AG04450 (cell line): ENCODE results near the gene NPY2R. TPM values are rescaled to one million over a fixed set of nuclear protein-coding genes. Genes with fewer than 3 reads are reported as not detected.

ENCODE experiments used
- CTCF ChIA-PET: fragments of 300-600, 350-600 bp; formaldehyde crosslinking; extraction: SDS; loops from one replicate; lab custom pipeline; 2022; ENCODE audit warnings: antibody characterized with exemption, inconsistent platforms; lab: Charles Lee
- POLR2A ChIA-PET: fragments of 350-600 bp; formaldehyde crosslinking; extraction: SDS; loops from one replicate; lab custom pipeline; 2021; ENCODE audit warnings: antibody characterized with exemption, inconsistent platforms; lab: Yijun Ruan, JAX
- DNase-seq: peaks from one replicate; pipeline ENCODE4 v3.0.0-alpha.2; 2011; ENCODE audit warnings: low read depth, low spot score
- H3K27ac ChIP-seq: one replicate; pipeline ENCODE4 v1.5.1; 2012; ENCODE audit warnings: low read depth, low read length, control low read depth
- H3K27me3 ChIP-seq: one replicate; pipeline ENCODE4 v1.6.0; 2012; ENCODE audit warnings: low read length; ENCODE audit not compliant: control insufficient read depth, insufficient read depth
- H3K4me3 ChIP-seq: 2 replicates; pipeline ENCODE4 v1.5.1; 2011; ENCODE audit warnings: mild to moderate bottlenecking, low read depth, low read length, control low read depth
- H3K9me3 ChIP-seq: 2 replicates; pipeline ENCODE4 v1.5.1; 2012; ENCODE audit warnings: low read length; ENCODE audit not compliant: control insufficient read depth, insufficient read depth
- CTCF ChIP-seq: IDR thresholded peaks from 2 replicates; pipeline ENCODE4 v1.5.1; 2011; ENCODE audit warnings: low read depth, low read length, control low read depth, inconsistent platforms
- polyA plus RNA-seq: library from polyadenylated mRNA; depleted of rRNA; stranded (reverse); fragments of >200 nt; gene quantifications from 2 replicates; pipeline ENCODE4 v1.2.3, GENCODE V29; 2011

Gene NPY2R
- polyA plus RNA-seq, 1 experiment = not detected

GRCh38 chr4:155245105-155245504 lies 36.7 kb downstream of the NPY2R start:
- DNase-seq = no peak
- no peak overlapping the region for H3K4me3 ChIP-seq
- no peak overlapping the region for H3K27ac ChIP-seq
- no peaks in the 10 kb centered on the region for H3K27me3 ChIP-seq
- ChIA-PET POLR2A (no interaction called here), CTCF (no interaction called here)
- no peak for TF ChIP-seq CTCF
- no peaks in the 10 kb centered on the region for H3K9me3 ChIP-seq

- Histone ChIP-seq H3K9me3 (no peaks in the 10 kb centered on the region), H3K4me3 (no peak overlapping the region), H3K27me3 (no peaks in the 10 kb centered on the region), H3K27ac (no peak overlapping the region)
- ChIA-PET CTCF (interaction anchor here (0.7 kb wide), 1 partner anchor 132 kb away, joined by 3 read pairs; no protein-coding TSS in a partner anchor), POLR2A (no interaction called here)
- no peak for DNase-seq
- TF ChIP-seq CTCF = no peak
These were observed 39.8 kb downstream of the NPY2R start for GRCh38 chr4:155248002-155248896.

GRCh38 chr4:155249016-155249566 lies 40.7 kb downstream of the NPY2R start:
- DNase-seq = no peak
- no peak for TF ChIP-seq CTCF
- no peak overlapping the region for H3K27ac ChIP-seq
- CTCF ChIA-PET = no interaction called here
- H3K27me3 ChIP-seq = no peaks in the 10 kb centered on the region
- H3K4me3 ChIP-seq = no peak overlapping the region
- H3K9me3 ChIP-seq = no peaks in the 10 kb centered on the region
- POLR2A ChIA-PET = no interaction called here

- CTCF ChIA-PET = no interaction called here
- no peak for DNase-seq
- POLR2A ChIA-PET = no interaction called here
These were observed 43.9 kb downstream of the NPY2R start for GRCh38 chr4:155252327-155252726.

More at GRCh38 chr4:155252327-155252726, 43.9 kb downstream of the NPY2R start:
- H3K27me3 ChIP-seq = no peaks in the 10 kb centered on the region
- H3K27ac ChIP-seq = no peak overlapping the region
- no peak for TF ChIP-seq CTCF
- no peaks in the 10 kb centered on the region for H3K9me3 ChIP-seq
- no peak overlapping the region for H3K4me3 ChIP-seq
